ENCODE measurements around the gene TERT.

TERT gene

GRCh38 chr5:1228120-1228519 lies 66.7 kb downstream of the TERT start:
- H3K4me3 ChIP-seq (ENCODE audit: low read depth, low read length) = no peak overlapping the region
- no peak for TF ChIP-seq CTCF (IDR thresholded peaks at IDR 0.05; ENCODE audit: insufficient read depth, low read depth, low read length, missing control alignments)

GRCh38 chr5:1227667-1228066 lies 67.2 kb downstream of the TERT start:
- no peak overlapping the region for H3K4me3 ChIP-seq (ENCODE audit: low read depth, low read length)
- DNase-seq (ENCODE audit: low read depth) = no peak
- TF ChIP-seq CTCF (IDR thresholded peaks at IDR 0.05; ENCODE audit: insufficient read depth, low read depth, low read length, missing control alignments) = no peak

More at GRCh38 chr5:1228120-1228519, 66.7 kb downstream of the TERT start:
- no peak for DNase-seq (ENCODE audit: low read depth)

- no peak for TF ChIP-seq CTCF (IDR thresholded peaks at IDR 0.05; ENCODE audit: insufficient read depth, low read depth, low read length, missing control alignments)
- no peak overlapping the region for H3K4me3 ChIP-seq (ENCODE audit: low read depth, low read length)
- DNase-seq (ENCODE audit: low read depth) = no peak
These were observed 67.9 kb downstream of the TERT start for GRCh38 chr5:1226839-1227581.

- no peak for DNase-seq (ENCODE audit: low read depth)
- no peak for TF ChIP-seq CTCF (IDR thresholded peaks at IDR 0.05; ENCODE audit: insufficient read depth, low read depth, low read length, missing control alignments)
- H3K4me3 ChIP-seq (ENCODE audit: low read depth, low read length) = no peak overlapping the region
These were observed 68.6 kb downstream of the TERT start for GRCh38 chr5:1226231-1226630.

- DNase-seq (ENCODE audit: low read depth) = no peak
- TF ChIP-seq CTCF (IDR thresholded peaks at IDR 0.05; ENCODE audit: insufficient read depth, low read depth, low read length, missing control alignments) = no peak
- no peak within 1 kb of the TSS for H3K4me3 ChIP-seq (ENCODE audit: low read depth, low read length)
These were observed 69.8 kb downstream of the TERT start, which contains the start of gene SLC6A18 for GRCh38 chr5:1225081-1225480. Gene SLC6A18 (plus strand): TSS chr5:1225381. CDS start chr5:1225478, 97 bp downstream.

GRCh38 chr5:1224631-1225030 lies 70.2 kb downstream of the TERT start:
- DNase-seq (ENCODE audit: low read depth) = no peak
- H3K4me3 ChIP-seq (ENCODE audit: low read depth, low read length) = no peak overlapping the region
- no peak for TF ChIP-seq CTCF (IDR thresholded peaks at IDR 0.05; ENCODE audit: insufficient read depth, low read depth, low read length, missing control alignments)

GRCh38 chr5:1223278-1223670 lies 71.6 kb downstream of the TERT start:
- H3K4me3 ChIP-seq (ENCODE audit: low read depth, low read length) = no peak overlapping the region

More at GRCh38 chr5:1223278-1223670, 71.6 kb downstream of the TERT start:
- TF ChIP-seq CTCF (IDR thresholded peaks at IDR 0.05; ENCODE audit: insufficient read depth, low read depth, low read length, missing control alignments) = no peak
- no peak for DNase-seq (ENCODE audit: low read depth)

Data from GM12865 (cell line).